Urinary bladder (tissue), 4 donors: ENCODE results near the gene MAMDC4. TPM values are rescaled to one million over a fixed set of nuclear protein-coding genes. Genes with fewer than 3 reads are reported as not detected.

Source experiments
- DNase-seq: peaks from one replicate; pipeline ENCODE4 v3.0.0-alpha.2; 2015; ENCODE audit errors: extremely low spot score
- H3K27ac ChIP-seq: one replicate; pipeline ENCODE4 v1.5.1; 2013; ENCODE audit warnings: low read depth, mild to moderate bottlenecking, moderate library complexity
- H3K36me3 ChIP-seq: one replicate; pipeline ENCODE4 v1.6.1; 2013; ENCODE audit warnings: mild to moderate bottlenecking, moderate library complexity; ENCODE audit not compliant: insufficient read depth
- H3K4me1 ChIP-seq: one replicate; pipeline ENCODE4 v1.6.1; 2013; ENCODE audit warnings: mild to moderate bottlenecking, moderate library complexity; ENCODE audit not compliant: insufficient read depth
- H3K4me3 ChIP-seq: one replicate; pipeline ENCODE4 v1.5.1; 2013; ENCODE audit warnings: low read depth, low read length
- WGBS: extraction: QIAGEN DNeasy Blood & Tissue Kit; methylation state at CpG from one replicate; pipeline ENCODE4 v1.1.7; 2013; 5-methylcytosine and 5-hydroxymethylcytosine counted together
- polyA plus RNA-seq: library from polyadenylated mRNA; stranded (reverse); fragments of 200-250 nt; gene quantifications from one replicate; pipeline ENCODE4 v1.2.3, GENCODE V29; 2013
- small RNA-seq: library from RNA; depleted of rRNA; stranded (forward); fragments of <200 nt; gene quantifications from one replicate; pipeline ENCODE3, GENCODE V24; 2014
- total RNA-seq: library from RNA; depleted of rRNA; stranded (reverse); fragments of >200 nt; gene quantifications from one replicate; pipeline ENCODE4 v1.2.3, GENCODE V29; 2014
- donor health status: healthy with polysubstance abuse.
- donor health status: healthy.

MAMDC4 gene
- total and polyA plus RNA-seq, 2 donors, result 3.0 to 3.8 TPM

GRCh38 chr9:136903041-136903554, 51.0 kb downstream of the MAMDC4 start:
- Histone ChIP-seq H3K4me1 (no peaks in the 10 kb centered on the region), H3K27ac (no peak overlapping the region), H3K36me3 (no peaks in the 10 kb centered on the region), H3K4me3 (no peak overlapping the region)
- 78% methylated on average over 12 of the region's 12 CpGs for WGBS
- DNase-seq, result no peak

- DNase-seq, result no peak
- Histone ChIP-seq H3K27ac (no peak overlapping the region), H3K4me1 (no peaks in the 10 kb centered on the region), H3K4me3 (no peak overlapping the region), H3K36me3 (peaks cover 2% of the 10 kb centered on the region)
- 70% methylated on average over 4 of the region's 4 CpGs for WGBS
Measured at GRCh38 chr9:136906266-136906665, 54.1 kb downstream of the MAMDC4 start.

- H3K4me1 ChIP-seq, result no peaks in the 10 kb centered on the region
- H3K36me3 ChIP-seq, result peaks cover 2% of the 10 kb centered on the region
- DNase-seq, result no peak
- H3K27ac ChIP-seq, result no peak overlapping the region
- H3K4me3 ChIP-seq, result no peak overlapping the region
- 95% methylated on average over 29 of the region's 29 CpGs for WGBS
Measured at GRCh38 chr9:136907011-136907914, 55.1 kb downstream of the MAMDC4 start.

Small RNAs within 50 kb of the gene (small RNA-seq; reads per million reads assigned to genes)
- gene MIR4292, result not detected
- gene MIR4479, result not detected

Other genes with a start within 250 kb of the MAMDC4 start
- gene EGFL7, start 189.4 kb upstream of the MAMDC4 start, total RNA-seq, result 43.6 TPM
- 138 TPM for gene EGFL7, start 189.4 kb upstream of the MAMDC4 start, polyA plus RNA-seq
- 9.8 TPM for gene AGPAT2, start 164.9 kb upstream of the MAMDC4 start, total RNA-seq
- 78.9 TPM for gene AGPAT2, start 164.9 kb upstream of the MAMDC4 start, polyA plus RNA-seq
- 10.8 TPM for gene DIPK1B, start 139.8 kb upstream of the MAMDC4 start, total RNA-seq
- gene DIPK1B, start 139.8 kb upstream of the MAMDC4 start, polyA plus RNA-seq, result 18.9 TPM
- not detected for gene LCN10, start 109.4 kb upstream of the MAMDC4 start, total RNA-seq
- 11.3 TPM for gene LCN10, start 109.4 kb upstream of the MAMDC4 start, polyA plus RNA-seq
- gene LCN6, start 103.8 kb upstream of the MAMDC4 start, total RNA-seq, result not detected
- 26.6 TPM for gene LCN6, start 103.8 kb upstream of the MAMDC4 start, polyA plus RNA-seq
- not detected for gene LCN8, start 94.1 kb upstream of the MAMDC4 start, total RNA-seq
- gene LCN8, start 94.1 kb upstream of the MAMDC4 start, polyA plus RNA-seq, result not detected
- gene LCN15, start 87.8 kb upstream of the MAMDC4 start, total RNA-seq, result not detected
- gene LCN15, start 87.8 kb upstream of the MAMDC4 start, polyA plus RNA-seq, result not detected
- 29.4 TPM for gene TMEM141, start 61.0 kb upstream of the MAMDC4 start, total RNA-seq
- 83.2 TPM for gene TMEM141, start 61.0 kb upstream of the MAMDC4 start, polyA plus RNA-seq
- gene CCDC183, start 56.0 kb upstream of the MAMDC4 start, total RNA-seq, result 1.5 TPM
- gene CCDC183, start 56.0 kb upstream of the MAMDC4 start, polyA plus RNA-seq, result 0.85 TPM
- 29.1 TPM for gene RABL6, start 44.4 kb upstream of the MAMDC4 start, total RNA-seq
- gene RABL6, start 44.4 kb upstream of the MAMDC4 start, polyA plus RNA-seq, result 60.0 TPM
- gene AJM1, start 9.9 kb upstream of the MAMDC4 start, total RNA-seq, result 0.69 TPM
- gene AJM1, start 9.9 kb upstream of the MAMDC4 start, polyA plus RNA-seq, result 6.9 TPM
- gene PHPT1, start 2.9 kb upstream of the MAMDC4 start, total RNA-seq, result 43.9 TPM
- gene PHPT1, start 2.9 kb upstream of the MAMDC4 start, polyA plus RNA-seq, result 105 TPM
- gene EDF1, start 14.0 kb downstream of the MAMDC4 start, total RNA-seq, result 128 TPM
- gene EDF1, start 14.0 kb downstream of the MAMDC4 start, polyA plus RNA-seq, result 337 TPM
- gene TRAF2, start 34.2 kb downstream of the MAMDC4 start, total RNA-seq, result 7.9 TPM
- 13.1 TPM for gene TRAF2, start 34.2 kb downstream of the MAMDC4 start, polyA plus RNA-seq
- gene FBXW5, start 92.4 kb downstream of the MAMDC4 start, total RNA-seq, result 47.5 TPM
- 151 TPM for gene FBXW5, start 92.4 kb downstream of the MAMDC4 start, polyA plus RNA-seq
- 1.0 TPM for gene C8G, start 92.9 kb downstream of the MAMDC4 start, total RNA-seq
- gene C8G, start 92.9 kb downstream of the MAMDC4 start, polyA plus RNA-seq, result 1.2 TPM
- gene LCN12, start 99.9 kb downstream of the MAMDC4 start, total RNA-seq, result not detected
- gene LCN12, start 99.9 kb downstream of the MAMDC4 start, polyA plus RNA-seq, result 0.41 TPM
- gene PTGDS, start 125.2 kb downstream of the MAMDC4 start, total RNA-seq, result 3.3 TPM
- gene PTGDS, start 125.2 kb downstream of the MAMDC4 start, polyA plus RNA-seq, result 71.8 TPM
- gene LCNL1, start 130.6 kb downstream of the MAMDC4 start, total RNA-seq, result 0.11 TPM
- gene LCNL1, start 130.6 kb downstream of the MAMDC4 start, polyA plus RNA-seq, result 0.30 TPM
- 9.3 TPM for gene PAXX, start 140.1 kb downstream of the MAMDC4 start, total RNA-seq
- gene PAXX, start 140.1 kb downstream of the MAMDC4 start, polyA plus RNA-seq, result 55.4 TPM
- gene CLIC3, start 144.2 kb downstream of the MAMDC4 start, total RNA-seq, result 3.6 TPM
- 11.0 TPM for gene CLIC3, start 144.2 kb downstream of the MAMDC4 start, polyA plus RNA-seq
- 11.1 TPM for gene ABCA2, start 175.9 kb downstream of the MAMDC4 start, total RNA-seq
- 30.8 TPM for gene ABCA2, start 175.9 kb downstream of the MAMDC4 start, polyA plus RNA-seq
- gene FUT7, start 179.7 kb downstream of the MAMDC4 start, total RNA-seq, result not detected
- gene FUT7, start 179.7 kb downstream of the MAMDC4 start, polyA plus RNA-seq, result 0.18 TPM
- 17.9 TPM for gene NPDC1, start 193.8 kb downstream of the MAMDC4 start, total RNA-seq
- 120 TPM for gene NPDC1, start 193.8 kb downstream of the MAMDC4 start, polyA plus RNA-seq
- gene ENTPD2, start 201.7 kb downstream of the MAMDC4 start, total RNA-seq, result 6.4 TPM
- gene ENTPD2, start 201.7 kb downstream of the MAMDC4 start, polyA plus RNA-seq, result 2.8 TPM
- gene SAPCD2, start 218.2 kb downstream of the MAMDC4 start, total RNA-seq, result 3.2 TPM
- 0.63 TPM for gene SAPCD2, start 218.2 kb downstream of the MAMDC4 start, polyA plus RNA-seq
- gene UAP1L1, start 225.2 kb downstream of the MAMDC4 start, total RNA-seq, result 4.0 TPM
- 11.5 TPM for gene UAP1L1, start 225.2 kb downstream of the MAMDC4 start, polyA plus RNA-seq
- gene MAN1B1, start 234.6 kb downstream of the MAMDC4 start, total RNA-seq, result 29.1 TPM
- gene MAN1B1, start 234.6 kb downstream of the MAMDC4 start, polyA plus RNA-seq, result 38.5 TPM